Posterior vena cava (tissue), 2 donors: ENCODE data around the gene TBC1D14. TPM values are rescaled to one million over a fixed set of nuclear protein-coding genes. Genes with fewer than 3 reads are reported as not detected.
A peak's percentile ranks its signal among the peaks of the same experiment; 100 is the strongest.
"Not testable (repeated sequence)": the region's sequence is repeated elsewhere in the genome, so short reads cannot be mapped to it uniquely, and the experiment has no call there.

Experiments
- DNase-seq: peaks from one replicate; pipeline ENCODE4 v3.0.0-alpha.2; 2020; ENCODE audit warnings: low spot score
- intact Hi-C, 2 donors: fragments of 100-400 bp; cut with DNase I; formaldehyde crosslinking; loops; one replicate each; pipeline versions ENCODE4 v1.14.1 to v1.14.2; 2022 to 2023
- total RNA-seq, 2 donors: library from RNA; stranded (reverse); fragmentation: NEBNext Ultra II Directional; extraction: Animal tissue kit (Norgen Biotek cat#: 25700); gene quantifications; one replicate each; pipeline ENCODE4 v1.2.1, GENCODE V29; 2021
- donor health status: DM: yes; HTN: yes; CAD: no.
- donor health status: DM: yes; HTN: yes; CAD: no.

The TBC1D14 gene
- total RNA-seq, 2 donors from 2014 or later = 30.5 to 42.6 TPM

DNA sequence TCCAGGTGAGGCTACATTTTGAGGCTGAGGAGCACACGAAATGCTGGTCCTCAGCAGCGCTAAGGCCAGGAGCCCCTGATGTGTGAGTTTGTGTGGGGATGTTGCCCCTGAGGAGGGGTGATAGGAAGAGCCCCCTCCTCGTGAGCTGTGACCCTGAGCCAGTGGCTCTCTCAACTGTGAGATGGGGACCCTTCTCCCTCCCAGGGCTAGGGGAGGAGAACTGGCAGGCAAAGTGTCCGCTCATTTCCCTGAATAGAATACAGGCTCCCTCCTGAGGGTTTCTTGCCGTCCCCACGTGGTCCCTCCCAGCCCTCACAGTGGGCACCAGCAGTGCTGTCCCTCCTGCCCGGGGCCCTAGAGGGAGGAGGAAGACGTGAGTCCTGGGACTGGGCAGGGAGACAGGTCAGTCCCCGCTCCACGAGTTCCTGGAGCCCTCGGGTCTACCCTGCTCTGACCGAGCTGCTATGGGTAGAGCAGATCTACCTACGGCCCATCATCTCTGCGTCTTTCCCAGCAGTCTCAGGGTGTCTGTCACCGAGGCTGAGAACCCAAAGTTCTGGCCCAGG is 21.0 kb upstream of the TBC1D14 start:
- intact Hi-C loops = no loop called here

DNA sequence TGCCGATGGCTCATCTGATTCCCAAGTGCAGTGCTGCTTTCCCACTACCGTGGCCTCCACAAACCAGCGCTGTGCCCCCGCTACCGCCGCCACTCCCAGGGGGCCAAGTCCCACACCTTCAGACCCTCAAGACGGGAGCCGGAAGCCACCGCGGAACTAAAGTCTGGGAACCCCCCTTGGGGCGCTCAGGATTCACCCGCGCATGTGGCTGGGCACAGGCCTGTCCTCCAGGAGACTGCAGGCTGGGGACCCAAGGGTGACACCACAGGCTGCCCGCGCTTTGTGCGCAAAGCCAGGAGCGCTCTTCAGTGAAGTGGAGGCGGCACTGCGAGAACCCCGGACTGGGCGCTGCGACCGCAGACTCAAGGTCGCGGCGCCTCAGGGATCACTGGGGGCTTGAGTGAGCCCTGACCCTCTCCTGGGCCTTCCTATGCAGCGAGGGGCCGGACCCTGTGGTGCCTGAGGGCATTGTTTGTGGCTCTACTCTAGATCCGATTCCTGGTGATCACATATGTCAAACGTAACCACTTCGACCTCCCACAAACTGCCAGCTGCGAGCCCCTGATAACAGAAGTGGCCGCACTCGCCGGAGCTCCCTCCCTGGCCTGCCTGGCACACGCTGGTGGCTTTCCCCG is 20.4 kb upstream of the TBC1D14 start:
- peak; percentile 66 for DNase-seq
- intact Hi-C loops = no loop called here

More for the DNA sequence above, 21.0 kb upstream of the TBC1D14 start:
- DNase-seq = peak; percentile 60

DNA sequence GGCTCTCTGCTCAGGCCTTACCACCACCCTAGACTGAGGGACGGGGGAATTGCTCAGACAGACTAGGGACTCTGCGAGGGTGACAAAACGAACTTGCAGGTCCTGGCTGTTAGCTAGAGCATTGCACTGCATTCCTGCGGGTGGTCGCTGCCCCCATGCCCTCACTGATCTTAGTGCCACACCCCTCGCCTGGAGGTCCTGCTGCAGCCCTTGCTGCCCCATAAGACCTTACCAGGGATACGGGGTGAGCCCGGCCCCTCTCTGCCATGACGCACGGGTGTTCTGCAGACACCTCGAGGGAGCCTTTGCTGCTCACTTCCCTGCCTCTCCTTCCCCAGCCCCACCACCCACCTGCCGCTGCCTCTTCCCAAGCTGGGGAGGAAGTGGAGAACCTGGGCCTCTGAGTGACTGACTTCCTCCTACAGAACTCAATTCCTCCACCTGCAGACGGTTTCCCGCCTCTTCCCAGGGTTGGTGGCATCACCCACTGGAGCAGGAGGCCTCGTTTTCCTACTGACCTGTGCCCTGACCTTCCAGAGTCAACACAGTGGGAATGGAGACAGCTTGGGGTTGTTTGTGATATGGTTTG is 19.8 kb upstream of the TBC1D14 start:
- DNase-seq = peak; percentile 72

DNA sequence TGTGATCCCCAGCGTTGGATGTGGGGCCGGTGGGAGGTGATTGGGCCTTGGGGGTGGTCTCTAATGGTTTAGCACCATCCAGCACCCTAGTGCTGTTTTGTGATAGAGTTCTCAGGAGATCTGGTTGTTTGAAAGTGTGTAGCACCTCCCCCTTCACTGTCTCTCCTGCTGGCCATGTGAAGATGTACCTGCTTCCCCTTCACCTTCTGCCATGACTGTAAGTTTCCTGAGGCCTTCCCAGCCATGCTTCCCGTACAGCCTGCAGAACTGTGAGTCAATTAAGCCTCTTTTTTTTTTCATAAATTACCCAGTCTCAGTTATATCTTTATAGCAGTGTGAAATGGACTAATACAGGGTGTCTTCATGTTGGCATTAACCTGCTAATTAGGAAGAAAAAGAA is 19.3 kb upstream of the TBC1D14 start:
- peak; percentile 30 for DNase-seq
- intact Hi-C loops = no loop called here

More for the DNA sequence above, 19.8 kb upstream of the TBC1D14 start:
- intact Hi-C loops = no loop called here

DNA sequence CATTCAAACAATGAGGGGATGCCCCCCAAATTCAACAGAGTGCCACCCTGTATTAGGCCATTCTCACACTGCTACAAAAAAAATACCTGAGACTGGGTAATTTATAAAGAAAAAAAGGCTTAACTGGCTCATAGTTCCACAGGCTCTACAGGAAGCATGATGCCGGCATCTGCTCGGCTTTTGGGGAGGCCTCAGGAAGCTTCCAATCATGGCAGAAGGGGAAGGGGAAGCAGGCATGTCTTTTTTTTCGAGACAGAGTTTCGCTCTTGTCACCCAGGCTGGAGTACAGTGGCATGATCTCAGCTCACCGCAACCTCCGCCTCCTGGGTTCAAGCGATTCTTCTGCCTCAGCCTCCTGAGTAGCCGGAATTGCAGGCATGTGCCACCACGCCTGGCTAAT is 18.7 kb upstream of the TBC1D14 start:
- DNase-seq = peak; percentile 32

DNA sequence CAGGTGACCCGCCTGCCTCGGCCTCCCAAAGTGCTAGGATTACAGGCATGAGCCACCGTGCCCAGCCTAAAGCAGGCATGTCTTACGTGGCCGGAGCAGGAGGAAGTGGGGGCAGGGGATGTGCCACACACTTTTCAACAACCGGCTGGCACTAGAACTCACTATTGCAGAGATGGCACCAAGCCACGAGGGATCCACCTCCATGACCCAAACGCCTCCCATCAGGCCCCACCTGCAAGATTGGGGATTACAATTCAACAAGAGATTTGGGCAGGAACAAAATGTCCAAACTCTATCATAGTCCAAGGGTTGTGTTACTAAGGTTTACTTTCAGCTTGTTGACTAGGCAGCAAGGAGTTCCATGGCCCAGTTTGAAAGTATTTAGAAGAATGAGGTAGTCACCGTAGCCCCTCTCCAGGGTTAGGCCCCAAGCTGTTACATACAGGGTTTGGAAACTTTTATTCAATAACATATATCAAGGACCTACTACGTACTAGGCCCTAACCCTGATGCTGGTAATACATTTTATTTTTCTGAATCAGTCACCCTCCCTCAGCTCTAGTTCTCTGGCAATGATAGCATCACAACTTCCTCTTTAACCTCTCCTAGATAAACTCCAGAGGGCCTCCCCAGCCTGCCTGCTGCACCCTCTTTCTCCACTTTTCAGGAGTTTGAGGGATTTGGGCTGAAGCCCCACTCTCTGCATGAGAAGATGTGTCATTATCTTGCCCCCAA is 18.0 kb upstream of the TBC1D14 start:
- DNase-seq = peak; percentile 69
- intact Hi-C loops = no loop called here

More for the DNA sequence above, 18.7 kb upstream of the TBC1D14 start:
- intact Hi-C loops = not testable (repeated sequence)

DNA sequence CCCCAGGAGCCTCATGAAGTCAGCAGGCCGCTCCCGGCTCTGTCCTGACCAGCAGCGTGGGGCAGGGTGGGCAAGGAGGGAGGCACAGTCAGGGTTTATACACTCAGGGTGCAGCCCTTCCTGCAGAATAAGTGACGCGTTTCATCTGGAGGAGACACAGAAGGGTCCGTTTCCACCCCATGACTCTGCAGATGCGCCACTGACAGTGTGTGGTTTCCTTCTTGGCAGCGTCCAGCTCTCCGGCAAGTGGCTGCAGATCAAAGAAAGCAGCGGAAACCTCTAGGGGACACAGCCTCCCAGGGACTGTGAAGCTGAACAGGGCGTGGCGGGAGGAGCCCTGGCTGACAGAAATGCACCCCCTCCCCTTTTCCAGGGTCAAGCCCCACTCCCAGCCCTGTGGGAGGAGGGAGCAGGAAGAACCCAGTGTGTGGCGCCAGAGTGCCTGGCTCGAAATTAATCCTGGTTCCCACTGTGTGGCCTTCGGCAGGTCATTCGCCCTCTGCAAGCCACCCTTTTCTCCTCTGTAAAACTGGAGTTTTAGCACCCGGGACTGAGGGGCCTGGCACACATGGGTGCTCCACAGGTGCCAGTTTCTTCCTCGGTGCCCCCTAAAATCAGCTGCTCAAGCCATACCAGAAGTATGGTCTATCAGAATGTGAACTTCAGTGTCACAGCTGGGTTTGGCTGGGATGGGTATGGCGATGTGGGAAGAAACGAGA is 17.3 kb upstream of the TBC1D14 start:
- no peak for DNase-seq

DNA sequence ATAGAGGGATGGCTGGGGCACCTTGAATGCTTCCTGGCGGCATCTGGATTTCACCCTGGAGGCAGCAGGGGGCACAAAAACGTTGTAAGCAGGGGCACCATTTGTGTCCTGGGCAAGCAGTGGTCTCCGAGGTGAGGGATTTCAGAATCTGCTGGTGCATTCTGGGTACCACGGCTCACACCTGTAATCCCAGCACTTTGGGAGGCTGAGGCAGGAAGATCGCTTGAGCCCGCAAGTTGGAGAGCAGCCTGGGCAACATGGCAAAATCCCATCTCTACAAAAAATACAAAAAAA is 16.8 kb upstream of the TBC1D14 start:
- no peak for DNase-seq
- intact Hi-C loops = no loop called here

More for the DNA sequence above, 17.3 kb upstream of the TBC1D14 start:
- intact Hi-C loops = no loop called here

DNA sequence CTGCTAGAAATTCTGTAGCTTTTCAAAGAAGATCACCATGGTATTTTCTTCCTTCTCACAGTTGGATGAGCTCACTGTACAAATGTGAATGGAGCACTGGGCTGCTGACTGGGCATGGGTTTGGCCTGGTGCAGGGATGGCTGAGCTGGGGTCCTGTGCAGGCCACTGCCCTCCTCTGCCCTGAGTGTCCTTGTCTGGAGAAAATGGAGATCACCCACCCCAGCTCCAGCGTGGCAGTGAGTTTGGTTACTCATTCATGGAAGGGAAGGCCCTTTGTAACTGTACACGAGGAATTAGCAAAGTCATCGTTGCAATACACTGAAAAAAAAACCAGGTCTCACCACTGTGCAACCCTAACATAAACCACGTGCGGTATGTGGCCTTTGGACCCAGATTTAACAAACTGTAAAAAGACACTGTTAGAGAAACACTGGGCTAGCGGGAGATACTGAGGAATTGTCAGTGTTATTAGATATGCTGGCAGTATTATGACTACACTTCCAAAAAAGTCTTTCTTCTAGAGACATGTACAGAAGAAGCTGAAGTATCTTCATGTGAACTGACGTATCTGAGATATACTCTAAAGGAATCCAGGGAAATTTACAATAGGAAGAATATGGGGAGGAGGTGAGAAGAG is 16.1 kb upstream of the TBC1D14 start:
- no peak for DNase-seq
- intact Hi-C loops = no loop called here

DNA sequence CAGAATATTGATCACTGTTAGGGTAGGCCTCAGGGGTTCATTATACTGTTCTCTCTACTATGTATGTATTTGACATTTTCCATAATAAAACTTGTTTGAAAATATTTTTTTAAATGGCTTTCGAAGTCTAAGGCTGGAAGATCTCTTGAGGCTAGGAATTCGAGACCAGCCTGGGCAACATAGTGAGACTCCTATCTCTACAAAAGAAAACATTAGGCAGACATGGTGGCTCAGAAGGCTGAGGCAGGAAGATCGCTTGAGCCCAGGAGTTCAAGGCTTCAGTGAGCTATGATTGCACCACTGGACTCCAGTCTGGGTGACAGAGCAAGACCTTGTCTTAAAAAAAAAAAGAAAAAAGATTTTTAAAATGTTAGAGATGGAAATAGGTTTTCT is 15.5 kb upstream of the TBC1D14 start:
- intact Hi-C loops = no loop called here

DNA sequence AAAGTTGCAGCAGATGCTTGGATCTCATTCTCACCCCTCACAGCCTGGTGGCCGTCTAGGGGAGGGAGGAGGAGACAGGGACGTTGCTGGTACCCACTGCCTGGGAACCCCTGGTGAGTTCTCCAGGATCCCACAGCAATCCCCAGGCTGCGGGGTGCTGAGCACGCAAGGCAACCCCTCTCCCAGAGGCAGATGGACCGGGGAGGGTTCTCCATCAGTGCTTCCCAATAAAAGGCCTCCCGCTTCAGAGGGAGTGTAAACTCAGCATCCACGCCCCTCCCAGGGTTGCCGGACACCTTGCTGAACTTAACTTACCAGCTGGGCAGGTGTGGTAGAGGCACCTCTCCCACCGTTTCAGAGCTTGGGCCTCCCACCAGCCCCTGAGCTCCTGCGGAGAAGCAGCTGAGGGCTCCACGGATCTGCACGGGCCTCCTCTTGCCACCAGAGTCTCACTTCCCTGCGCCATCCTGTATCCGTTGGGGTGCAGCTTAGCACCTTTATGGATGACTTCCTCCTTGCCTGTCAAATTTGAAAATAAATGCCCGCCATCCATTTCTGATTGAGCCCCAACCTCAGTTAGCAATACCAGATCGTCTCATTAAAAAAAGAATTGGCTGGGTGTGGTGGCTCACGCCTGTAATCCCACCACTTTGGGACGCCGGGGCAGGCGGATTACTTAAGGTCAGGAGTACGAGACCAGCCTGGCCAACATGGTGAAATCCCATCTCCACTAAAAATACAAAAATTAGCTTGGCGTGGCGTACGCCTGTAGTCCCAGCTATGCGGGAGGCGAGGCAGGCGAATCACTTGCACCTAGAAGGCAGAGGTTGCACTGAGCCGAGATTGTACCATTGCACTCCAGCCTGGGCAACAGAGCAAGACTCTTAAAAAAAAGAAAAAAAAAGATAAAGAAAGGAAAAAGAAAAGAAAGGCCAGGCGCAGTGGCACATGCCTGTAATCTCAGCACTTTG is 14.8 kb upstream of the TBC1D14 start:
- DNase-seq = no peak
- intact Hi-C loops = no loop called here

More for the DNA sequence above, 15.5 kb upstream of the TBC1D14 start:
- no peak for DNase-seq

DNA sequence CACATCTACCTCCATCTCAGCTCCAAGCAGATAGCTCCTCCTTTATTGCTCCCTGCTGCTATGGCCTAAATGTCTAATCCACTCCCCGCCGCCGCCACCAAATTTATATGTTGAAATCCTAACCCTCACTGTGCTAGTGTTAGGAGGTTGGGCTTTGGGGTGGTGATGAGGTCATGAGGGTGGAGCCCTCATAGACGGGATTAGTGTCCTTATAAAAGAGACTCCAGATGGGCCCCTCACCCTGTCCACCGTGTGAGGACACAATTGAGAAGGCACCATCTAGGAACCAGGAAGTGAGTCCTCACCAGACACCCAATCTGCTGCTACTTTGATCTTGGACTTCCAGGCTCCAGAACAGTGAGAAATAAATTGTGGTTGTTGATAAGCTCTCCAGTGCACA is 13.6 kb upstream of the TBC1D14 start:
- DNase-seq = no peak
- intact Hi-C loops = no loop called here

DNA sequence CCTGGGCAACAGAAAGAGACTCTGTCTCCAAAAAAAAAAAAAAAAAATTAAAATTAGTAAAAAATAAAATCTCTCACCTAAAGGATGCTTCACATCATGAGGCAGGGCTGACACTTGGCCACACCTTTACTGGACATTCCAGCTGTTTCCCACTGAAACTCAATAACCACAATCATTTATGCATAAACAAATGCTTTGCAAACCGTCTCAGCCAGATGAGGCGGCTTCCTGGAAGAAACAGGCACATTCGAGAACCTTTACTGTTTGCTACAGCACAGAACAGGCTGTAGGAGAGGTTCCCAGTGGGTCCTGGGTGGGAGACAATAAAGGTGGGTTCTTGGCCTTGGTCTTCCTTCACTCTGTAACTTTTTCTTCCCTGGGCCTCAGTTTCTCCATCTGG is 10.9 kb upstream of the TBC1D14 start:
- intact Hi-C loops = no loop called here
- DNase-seq = no peak

DNA sequence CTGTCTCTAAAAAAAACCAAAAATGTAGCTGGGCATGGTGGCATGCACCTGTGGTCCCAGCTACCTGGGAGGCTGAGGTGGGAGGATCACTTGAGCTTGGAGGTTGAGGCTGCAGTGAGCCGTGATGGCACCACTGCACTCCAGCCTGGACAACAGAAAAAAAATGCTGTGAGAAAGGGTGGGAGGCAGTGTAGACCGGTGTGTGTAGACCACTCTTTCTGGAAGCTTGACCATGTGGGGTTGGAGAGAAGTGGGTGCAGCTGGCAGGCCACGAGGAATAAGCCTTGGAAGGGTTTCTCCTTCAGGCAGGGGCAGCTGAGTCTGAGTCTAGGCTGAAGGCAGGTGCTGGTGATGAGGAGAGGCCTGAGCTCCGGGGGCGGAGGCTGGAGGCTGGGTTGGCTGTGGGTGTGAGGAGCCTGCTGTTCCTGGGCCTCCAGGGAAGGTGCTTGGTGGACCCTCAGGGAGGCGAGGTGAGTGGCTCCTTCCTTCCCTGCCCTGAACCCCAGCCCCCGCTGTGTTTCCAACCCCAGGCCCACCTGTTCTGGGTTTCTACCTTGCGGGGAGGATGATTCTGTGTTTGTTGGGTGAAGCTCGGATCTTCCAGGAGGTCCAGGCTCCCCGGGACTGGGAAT is 9.3 kb upstream of the TBC1D14 start:
- intact Hi-C loops = no loop called here
- DNase-seq = no peak

DNA sequence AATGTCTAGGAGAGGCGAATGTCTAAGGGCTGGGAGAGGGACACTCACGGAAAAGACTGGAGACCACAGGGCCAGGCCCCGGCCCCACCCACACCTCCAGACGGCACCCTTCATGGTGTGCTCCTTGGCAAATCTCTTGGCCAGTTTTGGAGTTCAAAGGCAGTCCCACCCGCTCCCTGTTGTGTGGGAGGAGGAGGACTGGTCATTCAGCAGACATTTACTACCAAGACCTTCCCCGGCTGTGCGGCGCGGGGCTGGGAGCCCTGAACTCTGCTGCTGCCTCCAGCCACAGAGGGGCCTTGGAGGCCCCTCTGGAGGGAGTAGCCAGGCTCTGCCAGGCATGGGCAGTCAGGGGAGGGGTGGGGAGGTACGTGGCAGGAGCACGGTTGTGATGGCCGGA is 8.7 kb upstream of the TBC1D14 start:
- intact Hi-C loops = no loop called here
- DNase-seq = no peak

DNA sequence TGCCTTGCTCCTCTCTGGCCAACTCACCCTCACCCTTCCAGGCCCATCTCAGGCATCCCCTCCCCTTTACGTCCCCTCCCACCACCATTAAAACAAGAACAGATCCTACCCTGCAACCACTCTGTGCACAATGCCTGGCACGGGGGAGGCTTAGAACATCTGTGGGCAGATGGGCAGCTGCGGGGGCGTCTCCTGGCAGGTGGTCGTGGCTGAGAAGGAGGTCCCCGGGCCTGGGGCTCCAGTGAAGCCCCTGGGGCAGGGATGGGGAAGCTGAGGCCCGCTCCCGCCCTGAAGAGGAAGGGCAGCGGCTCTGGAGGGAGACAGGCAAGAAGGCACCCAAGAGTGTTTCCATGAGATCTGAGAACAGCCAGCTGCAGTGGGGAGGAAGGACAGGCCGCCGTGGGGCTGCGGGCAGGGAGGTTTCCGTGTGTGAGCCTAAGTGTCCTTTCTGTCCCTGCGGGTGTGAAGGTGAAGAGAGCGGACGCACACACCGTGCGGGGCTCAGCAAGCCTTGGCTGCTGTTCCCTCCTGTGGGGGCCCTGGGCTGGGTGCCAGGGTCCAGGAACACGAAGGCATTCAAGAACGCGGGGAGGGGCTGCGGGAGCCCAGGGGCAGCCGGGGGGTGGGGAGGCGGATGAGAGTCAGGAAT is 7.8 kb upstream of the TBC1D14 start:
- DNase-seq = no peak
- intact Hi-C loops = no loop called here

DNA sequence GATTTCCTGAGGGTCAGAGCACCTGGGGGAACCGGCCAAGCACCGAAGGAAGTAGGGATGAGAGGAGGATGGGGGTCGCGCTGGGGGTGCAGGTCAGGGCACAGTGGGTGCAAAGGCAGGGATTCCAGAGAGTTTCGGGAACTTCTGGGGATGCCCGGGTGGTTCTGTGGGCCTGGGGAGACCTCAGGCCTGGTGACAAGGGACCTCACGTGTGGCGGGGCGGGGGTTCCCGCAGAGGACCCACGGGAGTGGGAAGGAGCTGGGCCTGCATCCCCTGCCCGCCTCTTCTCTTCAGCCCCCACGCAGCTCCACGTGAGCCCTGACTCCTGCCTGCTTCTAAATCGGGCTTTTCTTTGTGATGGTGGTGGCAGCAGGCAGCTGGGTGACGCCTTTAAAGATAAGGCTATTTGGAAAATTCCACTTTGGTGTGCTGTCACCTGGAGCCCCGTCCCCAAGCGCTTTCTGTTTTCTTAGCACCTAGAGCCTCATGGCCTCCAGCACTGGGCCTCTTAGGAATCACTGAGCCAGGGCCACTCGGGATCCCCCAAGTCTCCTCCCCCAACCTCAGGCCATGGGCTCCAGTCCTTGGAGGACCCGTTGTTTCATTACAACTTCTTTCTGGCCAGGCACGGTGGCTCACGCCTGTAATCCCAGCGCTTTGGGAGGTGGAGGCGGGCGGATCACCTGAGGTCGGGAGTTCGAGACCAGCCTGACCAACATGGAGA is 7.1 kb upstream of the TBC1D14 start:
- no peak for DNase-seq
- intact Hi-C loops = no loop called here
